Stimulated activated CD8-positive, alpha-beta memory T cell treated with anti-CD3 and anti-CD28 coated beads, Interleukin-2, amount 100 ng/mL, for 48 hours (primary cell): ENCODE measurements around the gene TBXA2R.
"Not testable (repeated sequence)": the region's sequence is repeated elsewhere in the genome, so short reads cannot be mapped to it uniquely, and the experiment has no call there.

Experiments
- DNase-seq, 2 donors: peaks; one replicate each; pipeline ENCODE4 v3.0.0-alpha.2; 2020; ENCODE audit warnings: low read depth in 2 of 2

Gene TBXA2R

DNA sequence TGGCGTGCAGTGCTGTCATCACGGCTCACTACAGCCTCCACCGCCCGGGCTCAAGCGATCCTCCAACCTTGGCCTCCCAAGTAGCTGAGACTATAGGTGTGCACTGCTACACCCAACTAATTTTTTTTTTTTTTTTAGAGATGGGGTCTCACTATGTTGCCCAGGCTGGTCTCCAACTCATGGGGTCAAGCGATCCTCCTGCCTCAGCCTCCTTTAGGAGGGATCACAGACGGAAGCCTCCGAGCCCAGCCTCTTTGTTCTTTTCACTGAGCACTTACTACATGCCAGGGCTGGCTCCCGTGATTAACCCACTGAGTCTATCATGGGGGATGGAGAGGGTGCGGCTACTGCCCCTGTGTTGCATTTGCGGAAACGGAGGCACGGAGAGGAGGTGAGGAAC lies 32.8 kb upstream of the TBXA2R start:
- no peak for DNase-seq

- DNase-seq: no peak
These were observed 31.8 kb upstream of the TBXA2R start for GRCh38 chr19:3638208-3639193.

DNA sequence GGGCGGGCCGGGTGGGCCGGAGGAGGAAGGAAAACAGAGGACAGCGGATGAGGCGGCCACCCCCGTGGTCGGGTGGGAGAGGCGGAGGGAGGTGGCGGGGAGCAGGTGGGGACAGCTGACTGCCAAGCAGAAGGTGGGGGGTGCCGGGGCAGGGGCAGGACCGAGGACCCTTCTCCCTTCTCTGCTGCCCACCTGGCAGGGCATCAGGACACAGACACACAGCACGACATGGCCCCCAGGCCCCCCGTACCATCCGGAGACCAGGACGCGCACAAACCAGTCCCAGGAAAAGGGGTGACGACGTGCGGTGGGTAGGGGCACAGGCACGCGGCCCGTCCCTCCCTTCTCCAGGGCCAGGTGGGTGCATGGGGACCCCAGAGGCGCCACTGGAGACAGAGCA lies 30.9 kb upstream of the TBXA2R start:
- DNase-seq: no peak

GRCh38 chr19:3636962-3637361 lies 30.3 kb upstream of the TBXA2R start:
- no peak for DNase-seq

- no peak for DNase-seq
These were observed 29.8 kb upstream of the TBXA2R start for GRCh38 chr19:3636506-3636905.

DNA sequence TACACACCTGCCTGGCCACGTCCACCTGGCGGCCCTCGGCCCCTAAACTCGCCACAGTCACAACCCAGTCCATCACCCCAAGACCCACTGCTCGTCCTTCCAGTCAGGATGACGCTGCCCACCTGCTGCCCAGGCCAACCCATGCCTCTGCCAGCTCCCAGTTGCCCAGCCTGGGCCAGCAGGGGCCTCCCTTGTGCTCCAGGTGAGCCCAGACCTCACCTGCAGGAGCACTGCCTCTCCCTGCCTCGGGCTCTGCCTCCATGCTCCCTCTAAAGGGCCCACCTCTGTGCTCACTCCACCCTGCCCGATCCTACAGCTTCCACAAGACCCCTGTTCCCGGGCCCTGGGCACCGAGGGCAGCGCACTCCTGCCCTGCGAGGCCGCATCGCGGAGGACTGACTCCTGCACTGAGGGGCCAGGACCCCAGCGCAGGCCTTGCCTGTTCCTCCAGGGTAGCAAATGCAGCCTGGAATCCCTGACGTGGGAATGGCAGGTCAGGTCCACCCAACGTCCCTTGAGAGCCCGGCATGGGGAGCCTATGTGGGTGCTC lies 27.9 kb upstream of the TBXA2R start:
- DNase-seq: no peak

- no peak for DNase-seq
These were observed 26.9 kb upstream of the TBXA2R start for GRCh38 chr19:3633559-3633988.

GRCh38 chr19:3632739-3633558 lies 26.3 kb upstream of the TBXA2R start:
- no peak for DNase-seq

- DNase-seq: no peak
These were observed 25.4 kb upstream of the TBXA2R start for GRCh38 chr19:3632098-3632497.

DNA sequence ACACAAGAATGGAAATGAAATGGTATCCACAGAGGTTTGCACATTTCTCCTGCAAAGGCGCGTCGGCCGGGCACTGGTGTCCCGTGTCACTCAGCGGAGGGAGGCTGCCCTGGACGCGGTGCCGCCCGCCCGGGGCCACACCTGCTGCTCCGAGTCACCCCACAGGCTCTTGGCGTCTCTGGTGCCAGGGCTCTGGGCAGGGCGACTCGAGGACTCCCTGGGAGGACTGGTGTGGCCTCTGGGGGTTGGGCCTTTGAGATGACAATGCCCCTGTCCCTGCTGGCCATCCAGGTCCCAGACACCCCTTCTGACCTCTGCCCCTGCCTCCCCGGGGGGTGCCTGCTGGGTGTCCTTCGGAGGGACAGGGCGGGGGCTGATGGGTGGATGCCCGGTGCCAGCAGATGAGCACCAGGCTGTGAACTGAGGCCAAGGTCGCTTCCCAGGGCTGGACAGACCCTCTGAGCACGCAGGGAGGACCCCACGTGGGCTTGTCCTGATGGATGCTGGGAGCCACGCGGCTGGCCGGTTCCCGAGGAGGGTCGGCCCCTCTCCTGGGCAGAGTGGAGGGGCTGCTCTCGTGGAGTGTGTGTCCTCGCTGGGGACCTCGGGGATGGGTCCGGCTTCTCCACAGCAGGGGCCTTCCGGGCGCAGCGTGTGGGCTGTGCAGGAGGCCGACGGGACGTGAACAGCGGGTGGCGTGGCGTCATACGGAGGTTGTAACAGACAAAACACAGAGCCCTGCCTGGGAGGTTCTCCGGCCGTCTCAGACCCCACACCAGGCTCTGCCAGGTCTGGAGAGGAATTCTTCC lies 24.6 kb upstream of the TBXA2R start:
- no peak for DNase-seq

DNA sequence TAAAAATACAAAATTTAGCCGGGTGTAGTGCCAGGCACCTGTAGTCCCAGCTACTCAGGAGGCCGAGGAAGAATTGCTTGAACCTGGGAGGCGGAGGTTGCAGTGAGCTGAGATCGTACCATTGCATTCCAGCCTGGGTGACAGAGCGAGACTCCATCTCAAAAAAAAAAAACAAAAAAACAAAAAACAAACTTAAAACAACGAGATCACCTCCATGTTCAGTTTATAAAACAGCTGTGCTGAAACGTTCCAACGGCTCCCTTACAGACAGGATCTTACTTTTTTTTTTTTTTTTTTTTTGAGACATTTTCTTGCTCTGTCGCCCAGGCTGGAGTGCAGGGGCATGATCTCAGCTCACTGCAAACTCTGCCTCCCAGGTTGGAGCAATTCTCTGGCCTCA lies 22.1 kb upstream of the TBXA2R start:
- not testable (repeated sequence) for DNase-seq

DNA sequence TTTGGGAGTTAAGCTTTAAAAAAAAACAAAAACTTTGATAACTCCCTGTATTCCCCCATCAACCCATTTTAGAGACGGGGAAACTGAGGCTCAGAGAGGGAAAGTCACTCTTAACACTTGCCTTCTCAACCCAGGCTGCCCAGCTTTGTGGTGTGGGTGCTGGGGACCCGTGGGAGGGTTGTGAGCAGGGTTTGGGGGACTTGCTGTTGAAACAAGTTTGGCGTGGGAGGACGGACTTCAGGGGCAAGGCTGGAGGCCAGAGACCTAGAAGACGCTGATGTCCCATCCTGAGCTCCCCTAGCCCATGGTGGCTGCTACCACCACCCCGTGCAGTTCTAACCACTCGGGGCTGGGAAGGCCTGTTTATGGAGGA lies 20.7 kb upstream of the TBXA2R start:
- no peak for DNase-seq

- DNase-seq: peak; percentile 98 to 99
These were observed 20.0 kb upstream of the TBXA2R start, which contains the start of gene CACTIN for GRCh38 chr19:3626473-3627350. CACTIN (minus strand) TSS chr19:3626790; CDS start chr19:3626762, 28 bp downstream.

- DNase-seq: no peak
These were observed 19.4 kb upstream of the TBXA2R start for GRCh38 chr19:3625996-3626472.

GRCh38 chr19:3623716-3624115 lies 17.0 kb upstream of the TBXA2R start:
- DNase-seq: no peak

DNA sequence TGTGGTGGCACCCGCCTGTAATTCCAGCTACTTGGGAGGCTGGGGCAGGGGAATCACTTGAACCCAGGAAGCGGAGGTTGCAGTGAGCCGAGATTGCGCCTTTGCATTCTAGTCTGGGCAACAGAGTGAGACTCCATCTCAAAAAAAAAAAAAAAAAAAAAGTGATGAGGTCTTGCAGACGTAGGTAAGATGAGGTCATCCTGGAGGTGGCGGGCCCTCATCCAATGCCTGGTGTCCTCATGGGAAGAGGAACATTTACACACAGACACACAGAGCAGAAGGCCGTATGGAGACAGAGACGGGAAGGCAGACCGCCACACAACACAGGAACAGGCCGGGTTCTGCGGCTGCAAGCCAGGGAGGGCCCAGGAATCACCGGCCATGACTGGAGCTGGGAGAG lies 15.5 kb upstream of the TBXA2R start:
- DNase-seq: no peak

- no peak for DNase-seq
These were observed 15.0 kb upstream of the TBXA2R start for GRCh38 chr19:3621689-3622088.

GRCh38 chr19:3620817-3621547 lies 14.3 kb upstream of the TBXA2R start:
- DNase-seq: no peak

- no peak for DNase-seq
These were observed 13.6 kb upstream of the TBXA2R start for GRCh38 chr19:3620145-3620816.
